Body of pancreas (tissue), 4 donors: ENCODE measurements around the gene MAGOHB. TPM values are rescaled to one million over a fixed set of nuclear protein-coding genes. Genes with fewer than 3 reads are reported as not detected.

ENCODE experiments used
- ATAC-seq: fragments of 150-250 bp; one replicate; pipeline ENCODE4 v1.9.1; 2016
- DNase-seq, 4 donors: peaks; one replicate each; pipeline ENCODE4 v3.0.0-alpha.2; 2019
- H3K27ac ChIP-seq, 4 donors: fragments of 200-600 bp; sonication (generic); 1 replicate in 3 of 4; 2 replicates in 1 of 4; pipeline versions ENCODE4 v1.5.1 to v1.6.1; 2016 to 2019; ENCODE audit warnings: mild to moderate bottlenecking in 1 of 4, mixed read lengths in 1 of 4, moderate library complexity in 1 of 4
- H3K27me3 ChIP-seq, 2 donors: fragments of 200-600 bp; sonication (generic); one replicate each; pipeline ENCODE4 v1.6.0; 2016; ENCODE audit warnings: mild to moderate bottlenecking in 1 of 2
- H3K36me3 ChIP-seq, 2 donors: fragments of 200-600 bp; sonication (generic); replicated peaks in 1 of 2; 2 replicates each; pipeline ENCODE4 v1.5.1; 2016; ENCODE audit warnings: low read depth in 2 of 2; ENCODE audit not compliant: insufficient read depth in 1 of 2
- H3K4me1 ChIP-seq: fragments of 200-600 bp; sonication (generic); one replicate; pipeline ENCODE4 v1.6.0; 2016
- H3K4me3 ChIP-seq, 2 donors: fragments of 200-600 bp; sonication (generic); 1 replicate in 1 of 2; 2 replicates in 1 of 2; pipeline ENCODE4 v1.5.1; 2016 to 2019
- H3K9me3 ChIP-seq, 3 donors: fragments of 200-600 bp; sonication (generic); 1 replicate in 2 of 3; 2 replicates in 1 of 3; pipeline ENCODE4 v1.5.1; 2016
- POLR2A ChIP-seq, 3 donors: fragments of 450-650 bp; IDR thresholded peaks; one replicate each; pipeline ENCODE4 v1.6.1; 2016; ENCODE audit warnings: antibody characterized with exemption in 3 of 3, mild to moderate bottlenecking in 2 of 3
- WGBS, 2 donors: methylation state at CpG; one replicate each; pipeline ENCODE4 v1.1.5; 2017; 5-methylcytosine and 5-hydroxymethylcytosine counted together
- intact Hi-C: fragments of 100-400 bp; cut with DNase I; formaldehyde crosslinking; loops from one replicate; pipeline ENCODE4 v1.15.1; 2023
- total RNA-seq, 2 donors: library from RNA; depleted of rRNA; stranded (reverse); fragments of >200 nt; gene quantifications; one replicate each; pipeline ENCODE4 v1.1.0, GENCODE V29; 2016
- TF ChIP-seq, protein P1 (sequence below), 7 experiments: fragments of 450-650 bp in 4 of 7; fragments of 200-600 bp in 3 of 7; sonication (generic) in 3 of 7; IDR thresholded peaks; one replicate each; pipeline ENCODE4 v1.5.1; 2016 to 2019; ENCODE audit warnings: antibody characterized with exemption in 7 of 7

MAGOHB gene
- total RNA-seq, 2 donors from 2014 or later: 16.9 to 17.5 TPM

DNA sequence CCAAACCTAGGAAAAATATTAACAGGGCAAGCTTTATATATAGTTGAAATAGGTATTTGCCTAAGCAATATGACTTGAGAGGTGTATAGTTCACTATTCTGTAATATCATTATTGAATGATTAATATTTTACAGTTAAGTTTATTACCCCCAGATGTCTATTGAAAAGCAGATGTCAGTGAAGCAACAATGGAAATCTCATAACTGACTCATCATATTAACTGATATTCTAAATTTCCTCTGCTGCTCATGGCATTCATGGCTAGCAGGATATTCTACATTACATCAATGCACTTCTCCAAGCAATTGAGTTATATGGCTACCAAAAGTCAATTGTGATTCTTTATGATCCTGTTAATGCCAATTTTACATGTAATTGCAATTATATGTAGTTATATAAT, 9.7 kb upstream of the MAGOHB start:
- H3K27ac ChIP-seq: no peak overlapping the region
- no peaks in the 10 kb centered on the region for H3K27me3 ChIP-seq
- H3K4me1 ChIP-seq: no peaks in the 10 kb centered on the region
- no peak overlapping the region for H3K4me3 ChIP-seq
- TF ChIP-seq, protein P1, sequence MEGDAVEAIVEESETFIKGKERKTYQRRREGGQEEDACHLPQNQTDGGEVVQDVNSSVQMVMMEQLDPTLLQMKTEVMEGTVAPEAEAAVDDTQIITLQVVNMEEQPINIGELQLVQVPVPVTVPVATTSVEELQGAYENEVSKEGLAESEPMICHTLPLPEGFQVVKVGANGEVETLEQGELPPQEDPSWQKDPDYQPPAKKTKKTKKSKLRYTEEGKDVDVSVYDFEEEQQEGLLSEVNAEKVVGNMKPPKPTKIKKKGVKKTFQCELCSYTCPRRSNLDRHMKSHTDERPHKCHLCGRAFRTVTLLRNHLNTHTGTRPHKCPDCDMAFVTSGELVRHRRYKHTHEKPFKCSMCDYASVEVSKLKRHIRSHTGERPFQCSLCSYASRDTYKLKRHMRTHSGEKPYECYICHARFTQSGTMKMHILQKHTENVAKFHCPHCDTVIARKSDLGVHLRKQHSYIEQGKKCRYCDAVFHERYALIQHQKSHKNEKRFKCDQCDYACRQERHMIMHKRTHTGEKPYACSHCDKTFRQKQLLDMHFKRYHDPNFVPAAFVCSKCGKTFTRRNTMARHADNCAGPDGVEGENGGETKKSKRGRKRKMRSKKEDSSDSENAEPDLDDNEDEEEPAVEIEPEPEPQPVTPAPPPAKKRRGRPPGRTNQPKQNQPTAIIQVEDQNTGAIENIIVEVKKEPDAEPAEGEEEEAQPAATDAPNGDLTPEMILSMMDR (IDR thresholded peaks at IDR 0.05): no peak
- no peak for TF ChIP-seq POLR2A (IDR thresholded peaks at IDR 0.05)
- no peaks in the 10 kb centered on the region for H3K36me3 ChIP-seq
- DNase-seq: no peak
- H3K9me3 ChIP-seq: no peaks in the 10 kb centered on the region
- ATAC-seq: no peak
- intact Hi-C loops: no loop called here

DNA sequence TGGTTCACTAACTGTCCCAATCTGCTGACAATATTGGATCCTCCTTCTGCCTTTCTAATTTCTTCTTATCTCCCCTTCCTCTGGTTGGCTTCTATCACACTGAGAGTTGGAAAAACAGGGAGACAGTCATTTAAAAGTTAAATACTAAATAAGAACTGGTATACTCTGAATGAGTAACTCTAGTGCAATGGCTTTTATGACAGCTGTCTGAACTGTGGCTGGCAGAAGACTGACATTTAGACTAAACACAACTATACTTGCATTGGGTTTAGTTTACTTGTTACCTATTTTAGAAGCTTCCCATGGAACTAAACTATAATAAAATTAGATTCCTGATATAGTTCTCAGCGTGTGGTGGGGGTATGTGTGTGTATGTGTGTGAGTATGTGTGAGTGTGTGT, 7.9 kb upstream of the MAGOHB start:
- WGBS, 2 donors: 48 to 58% methylated on average over 1 of the region's 1 CpG

DNA sequence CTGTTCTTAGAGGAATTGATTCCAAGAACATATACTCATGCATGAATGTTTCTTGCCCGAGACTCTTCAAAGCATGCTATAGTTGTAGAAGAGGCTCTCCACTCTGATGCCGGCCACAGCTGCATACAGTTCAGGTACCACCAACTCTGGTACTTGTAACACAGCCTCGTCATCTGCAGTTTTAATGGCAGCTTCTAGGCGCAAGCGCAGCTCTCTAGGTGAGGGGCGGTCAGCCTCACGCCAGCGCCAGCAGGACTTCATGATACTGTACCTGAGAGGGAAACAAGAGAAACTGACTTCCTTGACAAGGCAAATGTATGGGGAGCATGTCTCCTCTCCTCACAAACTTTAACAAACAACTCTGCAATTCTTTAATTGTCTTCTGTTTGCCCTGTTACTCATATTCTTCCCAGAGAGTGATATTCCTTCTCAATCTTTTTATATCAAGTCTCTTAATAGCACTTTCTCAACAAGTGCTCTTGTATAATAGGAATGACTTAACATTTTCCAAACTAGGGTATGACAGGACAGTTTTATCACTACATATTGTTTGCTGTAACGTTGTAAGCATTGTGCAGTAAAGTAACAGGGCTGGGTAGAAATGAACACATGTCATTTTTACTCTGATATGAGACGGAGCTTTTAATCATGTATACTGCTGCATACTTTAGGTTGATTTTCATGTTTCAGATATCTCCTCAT, 6.8 kb upstream of the MAGOHB start:
- WGBS, 2 donors: 68 to 69% methylated on average over 10 of the region's 10 CpGs

More for the DNA sequence above, 7.9 kb upstream of the MAGOHB start:
- DNase-seq (no peak), ATAC-seq (no peak)
- no peak overlapping the region for H3K27ac ChIP-seq
- H3K4me3 ChIP-seq: no peak overlapping the region
- no peaks in the 10 kb centered on the region for H3K9me3 ChIP-seq
- H3K27me3 ChIP-seq: no peaks in the 10 kb centered on the region
- no peaks in the 10 kb centered on the region for H3K4me1 ChIP-seq
- TF ChIP-seq POLR2A (IDR thresholded peaks at IDR 0.05): no peak
- TF ChIP-seq, protein P1 (IDR thresholded peaks at IDR 0.05): no peak
- no peaks in the 10 kb centered on the region for H3K36me3 ChIP-seq
- intact Hi-C loops: no loop called here

DNA sequence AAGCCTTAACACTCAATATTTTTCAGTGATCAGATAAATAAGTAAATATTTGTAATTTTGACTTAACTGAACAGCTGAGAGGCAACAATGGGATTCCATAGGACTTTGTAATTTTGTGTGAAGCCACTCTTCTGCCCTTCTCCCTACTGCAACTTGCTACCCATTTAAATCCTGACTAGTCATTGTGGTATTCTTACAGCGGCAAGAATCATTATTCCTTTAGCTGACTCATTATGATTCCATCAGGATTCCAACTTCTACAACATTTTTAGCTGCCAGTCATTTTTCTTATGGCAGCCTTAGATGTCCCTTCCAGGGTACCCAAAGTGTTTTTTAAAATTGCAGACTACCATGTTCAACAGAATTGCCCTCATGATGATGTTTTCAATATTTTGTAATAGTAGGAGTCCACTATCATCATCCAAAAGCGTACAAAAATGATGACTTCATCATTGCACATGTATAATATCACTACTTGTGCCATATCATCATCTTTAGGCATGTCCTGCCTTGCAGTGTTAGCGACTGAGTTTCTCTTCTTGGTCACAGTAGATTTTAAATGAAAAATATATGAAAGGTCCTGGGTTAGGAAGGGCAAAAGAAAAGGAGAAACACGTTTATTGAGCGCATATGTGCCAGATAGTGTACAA, 5.1 kb upstream of the MAGOHB start:
- Histone ChIP-seq H3K4me3 (no peak overlapping the region), H3K36me3 (no peaks in the 10 kb centered on the region), H3K27ac (no peak overlapping the region), H3K27me3 (no peaks in the 10 kb centered on the region), H3K9me3 (no peaks in the 10 kb centered on the region), H3K4me1 (no peaks in the 10 kb centered on the region)
- intact Hi-C loops: no loop called here
- no peak for ATAC-seq
- DNase-seq: no peak
- WGBS, 2 donors: 70 to 72% methylated on average over 5 of the region's 5 CpGs
- no peak for TF ChIP-seq POLR2A (IDR thresholded peaks at IDR 0.05)
- TF ChIP-seq, protein P1 (IDR thresholded peaks at IDR 0.05): no peak

More for the DNA sequence above, 6.8 kb upstream of the MAGOHB start:
- intact Hi-C loops: no loop called here
- no peaks in the 10 kb centered on the region for H3K27me3 ChIP-seq
- ATAC-seq (no peak), DNase-seq (no peak)
- H3K36me3 ChIP-seq: no peaks in the 10 kb centered on the region
- no peak for TF ChIP-seq POLR2A (IDR thresholded peaks at IDR 0.05)
- TF ChIP-seq, protein P1 (IDR thresholded peaks at IDR 0.05): no peak
- no peak overlapping the region for H3K27ac ChIP-seq
- no peaks in the 10 kb centered on the region for H3K9me3 ChIP-seq
- no peak overlapping the region for H3K4me3 ChIP-seq
- no peaks in the 10 kb centered on the region for H3K4me1 ChIP-seq

DNA sequence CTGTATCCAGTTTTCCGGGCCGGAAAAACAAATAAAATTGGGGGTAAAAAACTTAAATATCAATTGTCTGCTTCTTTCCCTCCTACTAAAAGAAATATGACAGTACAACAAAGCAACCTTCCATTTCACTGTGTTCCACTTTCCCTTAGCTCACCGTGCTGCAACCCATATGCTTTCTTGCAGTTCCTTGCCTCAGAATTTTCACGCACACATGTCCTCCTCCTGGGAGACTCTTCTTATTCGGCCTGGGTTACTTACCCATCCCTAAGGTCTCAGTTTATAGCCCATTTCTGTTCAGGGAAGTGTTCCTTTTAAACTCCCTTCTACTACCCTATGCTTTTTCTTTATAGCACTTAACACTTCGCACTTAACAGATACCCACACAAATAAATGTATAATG, 4.5 kb upstream of the MAGOHB start:
- Histone ChIP-seq H3K4me3 (no peak overlapping the region), H3K27me3 (no peaks in the 10 kb centered on the region), H3K27ac (no peak overlapping the region), H3K9me3 (no peaks in the 10 kb centered on the region), H3K4me1 (no peaks in the 10 kb centered on the region), H3K36me3 (no peaks in the 10 kb centered on the region)
- TF ChIP-seq, protein P1 (IDR thresholded peaks at IDR 0.05): no peak
- TF ChIP-seq POLR2A (IDR thresholded peaks at IDR 0.05): no peak
- DNase-seq (no peak), ATAC-seq (no peak)
- 75 to 83% methylated on average over 6 of the region's 6 CpGs for WGBS, 2 donors
- intact Hi-C loops: no loop called here
